Neural cell (in vitro differentiated cells): ENCODE data around the gene RIPPLY3.

ENCODE experiments used
- EP300 ChIP-seq: fragments of 450-650 bp; conservative IDR thresholded peaks from 2 replicates; pipeline ENCODE4 v1.6.1; 2014; ENCODE audit warnings: antibody characterized with exemption, mild to moderate bottlenecking, moderate library complexity; ENCODE audit not compliant: poor library complexity, severe bottlenecking
- EZH2 ChIP-seq: fragments of 200-600, 300-800 bp; shearing (Covaris generic), sonication (generic); IDR thresholded peaks from 2 replicates; pipeline ENCODE4 v1.6.1; 2014; ENCODE audit warnings: antibody characterized with exemption, low read length, borderline replicate concordance, mild to moderate bottlenecking; ENCODE audit not compliant: insufficient read depth, poor library complexity, severe bottlenecking
- POLR2AphosphoS5 ChIP-seq: IDR thresholded peaks from 2 replicates; pipeline ENCODE4 v1.6.1; 2012
- RAD21 ChIP-seq: fragments of 450-650 bp; conservative IDR thresholded peaks from 2 replicates; pipeline ENCODE4 v1.6.1; 2014; ENCODE audit warnings: antibody characterized with exemption, mild to moderate bottlenecking, moderate library complexity
- TAF1 ChIP-seq: IDR thresholded peaks from 2 replicates; pipeline ENCODE4 v1.6.1; 2012; ENCODE audit warnings: low read depth
- TF ChIP-seq, protein P1 (sequence below): fragments of 450-650 bp; IDR thresholded peaks from 2 replicates; pipeline ENCODE4 v1.5.1; 2014; ENCODE audit warnings: antibody characterized with exemption, mild to moderate bottlenecking, moderate library complexity; ENCODE audit not compliant: poor library complexity, severe bottlenecking

- TF ChIP-seq, protein P1, sequence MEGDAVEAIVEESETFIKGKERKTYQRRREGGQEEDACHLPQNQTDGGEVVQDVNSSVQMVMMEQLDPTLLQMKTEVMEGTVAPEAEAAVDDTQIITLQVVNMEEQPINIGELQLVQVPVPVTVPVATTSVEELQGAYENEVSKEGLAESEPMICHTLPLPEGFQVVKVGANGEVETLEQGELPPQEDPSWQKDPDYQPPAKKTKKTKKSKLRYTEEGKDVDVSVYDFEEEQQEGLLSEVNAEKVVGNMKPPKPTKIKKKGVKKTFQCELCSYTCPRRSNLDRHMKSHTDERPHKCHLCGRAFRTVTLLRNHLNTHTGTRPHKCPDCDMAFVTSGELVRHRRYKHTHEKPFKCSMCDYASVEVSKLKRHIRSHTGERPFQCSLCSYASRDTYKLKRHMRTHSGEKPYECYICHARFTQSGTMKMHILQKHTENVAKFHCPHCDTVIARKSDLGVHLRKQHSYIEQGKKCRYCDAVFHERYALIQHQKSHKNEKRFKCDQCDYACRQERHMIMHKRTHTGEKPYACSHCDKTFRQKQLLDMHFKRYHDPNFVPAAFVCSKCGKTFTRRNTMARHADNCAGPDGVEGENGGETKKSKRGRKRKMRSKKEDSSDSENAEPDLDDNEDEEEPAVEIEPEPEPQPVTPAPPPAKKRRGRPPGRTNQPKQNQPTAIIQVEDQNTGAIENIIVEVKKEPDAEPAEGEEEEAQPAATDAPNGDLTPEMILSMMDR: no peak
- no peak for TF ChIP-seq RAD21
- TF ChIP-seq EP300: no peak
- no peak for TF ChIP-seq POLR2AphosphoS5
- TF ChIP-seq TAF1: no peak
- TF ChIP-seq EZH2: no peak
Observed at GRCh38 chr21:37057614-37058013, 51.1 kb downstream of the RIPPLY3 start.
